ENCODE results near the gene PRXL2A. TPM values are rescaled to one million over a fixed set of nuclear protein-coding genes. Genes with fewer than 3 reads are reported as not detected.

Gene PRXL2A
- total RNA-seq, 2 donors from 2014 or later, result 42.8 to 81.2 TPM

DNA sequence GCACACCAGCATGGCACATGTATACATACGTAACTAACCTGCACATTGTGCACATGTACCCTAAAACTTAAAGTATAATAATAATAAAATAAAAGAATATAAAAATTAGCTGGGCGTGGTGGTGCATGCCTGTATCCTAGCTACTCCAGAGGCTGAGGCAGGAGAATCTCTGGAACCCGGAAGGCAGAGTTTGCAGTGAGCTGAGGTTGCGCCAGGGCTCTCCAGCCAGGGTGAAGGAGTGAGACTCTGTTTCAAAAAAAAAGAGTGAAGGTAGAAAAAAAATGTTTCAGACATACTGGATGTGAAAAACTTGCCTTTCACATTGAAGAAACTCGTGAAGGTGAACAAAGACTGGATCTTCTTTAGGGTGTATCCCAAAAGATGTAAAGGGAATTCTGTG lies 72.5 kb downstream of the PRXL2A start:
- H3K9me3 ChIP-seq, result peaks cover 0 to 9% of the 10 kb centered on the region in 2 donors
- TF ChIP-seq, protein P1, sequence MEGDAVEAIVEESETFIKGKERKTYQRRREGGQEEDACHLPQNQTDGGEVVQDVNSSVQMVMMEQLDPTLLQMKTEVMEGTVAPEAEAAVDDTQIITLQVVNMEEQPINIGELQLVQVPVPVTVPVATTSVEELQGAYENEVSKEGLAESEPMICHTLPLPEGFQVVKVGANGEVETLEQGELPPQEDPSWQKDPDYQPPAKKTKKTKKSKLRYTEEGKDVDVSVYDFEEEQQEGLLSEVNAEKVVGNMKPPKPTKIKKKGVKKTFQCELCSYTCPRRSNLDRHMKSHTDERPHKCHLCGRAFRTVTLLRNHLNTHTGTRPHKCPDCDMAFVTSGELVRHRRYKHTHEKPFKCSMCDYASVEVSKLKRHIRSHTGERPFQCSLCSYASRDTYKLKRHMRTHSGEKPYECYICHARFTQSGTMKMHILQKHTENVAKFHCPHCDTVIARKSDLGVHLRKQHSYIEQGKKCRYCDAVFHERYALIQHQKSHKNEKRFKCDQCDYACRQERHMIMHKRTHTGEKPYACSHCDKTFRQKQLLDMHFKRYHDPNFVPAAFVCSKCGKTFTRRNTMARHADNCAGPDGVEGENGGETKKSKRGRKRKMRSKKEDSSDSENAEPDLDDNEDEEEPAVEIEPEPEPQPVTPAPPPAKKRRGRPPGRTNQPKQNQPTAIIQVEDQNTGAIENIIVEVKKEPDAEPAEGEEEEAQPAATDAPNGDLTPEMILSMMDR (IDR thresholded peaks at IDR 0.05), result no peak
- H3K36me3 ChIP-seq, result peaks cover 8% of the 10 kb centered on the region
- DNase-seq (ENCODE audit: low spot score), result no peak
- peaks cover 0 to 28% of the 10 kb centered on the region in 2 donors for H3K4me1 ChIP-seq
- no peaks in the 10 kb centered on the region for H3K27me3 ChIP-seq
- H3K4me3 ChIP-seq, result no peak overlapping the region
- H3K27ac ChIP-seq, result no peak overlapping the region

DNA sequence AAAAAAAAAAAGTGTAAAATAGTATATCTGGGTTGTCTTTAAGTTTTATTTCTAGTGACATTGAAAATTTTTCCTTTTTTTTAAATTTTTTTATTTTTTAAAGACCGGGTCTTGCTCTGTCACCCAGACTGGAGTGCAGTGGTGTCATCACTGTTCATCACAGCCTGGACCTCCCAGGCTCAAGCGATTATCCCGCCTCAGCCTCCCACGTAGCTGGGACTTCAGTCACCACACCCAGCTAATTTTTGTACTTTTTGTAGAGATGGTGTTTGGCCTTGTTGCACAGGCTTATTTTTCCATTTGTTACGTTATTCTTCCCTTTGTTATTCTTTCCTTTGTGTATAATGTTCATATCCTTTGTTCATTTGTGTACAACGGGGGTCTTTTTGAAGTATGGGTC lies 75.9 kb downstream of the PRXL2A start:
- Histone ChIP-seq H3K36me3 (peaks cover 1% of the 10 kb centered on the region), H3K27ac (no peak overlapping the region), H3K27me3 (no peaks in the 10 kb centered on the region), H3K4me1 (peaks cover 0 to 55% of the 10 kb centered on the region in 2 donors), H3K9me3 (no peaks in the 10 kb centered on the region), H3K4me3 (no peak overlapping the region)
- TF ChIP-seq, protein P1 (IDR thresholded peaks at IDR 0.05), result no peak
- no peak for DNase-seq (ENCODE audit: low spot score)

- no peaks in the 10 kb centered on the region for H3K27me3 ChIP-seq
- H3K36me3 ChIP-seq, result peaks cover 5% of the 10 kb centered on the region
- no peak overlapping the region for H3K27ac ChIP-seq
- no peak for DNase-seq (ENCODE audit: low spot score)
- peaks cover 0 to 56% of the 10 kb centered on the region in 2 donors for H3K4me1 ChIP-seq
- TF ChIP-seq, protein P1 (IDR thresholded peaks at IDR 0.05), result no peak
- H3K9me3 ChIP-seq, result no peaks in the 10 kb centered on the region
- no peak overlapping the region for H3K4me3 ChIP-seq
These were observed 76.3 kb downstream of the PRXL2A start for GRCh38 chr10:80484676-80485075.

DNA sequence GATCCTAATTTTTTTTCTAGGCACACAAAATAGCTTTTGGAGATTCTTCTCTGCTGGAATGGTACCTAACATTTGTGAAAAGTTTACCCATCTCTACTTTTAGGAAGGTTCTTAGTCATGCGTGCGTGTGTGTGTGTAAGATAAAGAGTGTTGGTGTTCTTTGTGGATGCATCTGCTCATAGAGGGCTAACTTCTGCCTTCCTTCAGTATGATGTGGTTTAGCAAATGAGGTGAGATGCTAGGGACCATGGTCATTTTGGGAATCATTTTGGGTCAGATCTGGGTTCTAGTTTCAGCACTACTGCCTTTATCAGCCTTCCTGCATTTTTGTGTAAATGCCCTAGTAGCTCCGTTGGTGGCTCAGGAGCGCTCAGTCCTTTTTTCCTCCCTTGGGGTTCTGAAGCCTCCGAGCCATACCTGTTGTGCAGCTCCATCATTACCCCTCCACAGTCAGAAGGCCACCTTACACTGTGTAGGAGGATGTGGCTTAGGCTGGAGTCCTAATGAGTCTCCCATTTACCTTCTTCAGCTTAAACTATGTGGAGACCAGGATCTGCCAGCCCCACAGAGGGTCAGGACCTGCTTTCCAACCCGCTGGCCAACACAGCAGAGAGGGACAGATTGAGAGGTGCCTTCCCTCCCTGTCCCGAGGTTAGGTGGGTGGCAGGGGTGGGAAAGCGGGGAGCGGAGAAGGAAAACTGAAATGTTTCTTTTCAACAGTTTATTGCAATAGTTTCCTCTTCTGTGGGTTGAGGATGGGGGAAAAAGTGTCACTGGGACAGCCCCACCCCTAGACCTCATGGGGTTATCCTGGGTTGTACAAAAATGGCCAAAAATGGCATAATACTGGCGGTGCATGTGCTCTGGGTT lies 77.0 kb downstream of the PRXL2A start:
- DNase-seq (ENCODE audit: low spot score), result no peak
- peaks cover 12% of the 10 kb centered on the region for H3K36me3 ChIP-seq
- H3K4me3 ChIP-seq, result no peak overlapping the region
- TF ChIP-seq, protein P1 (IDR thresholded peaks at IDR 0.05), result no peak
- peak overlapping the region in 1 of 2 donors; percentile 5 for H3K27ac ChIP-seq
- H3K9me3 ChIP-seq, result no peaks in the 10 kb centered on the region
- no peaks in the 10 kb centered on the region for H3K27me3 ChIP-seq
- peaks cover 0 to 62% of the 10 kb centered on the region in 2 donors for H3K4me1 ChIP-seq

GRCh38 chr10:80485946-80486764 lies 77.8 kb downstream of the PRXL2A start:
- H3K27me3 ChIP-seq, result no peaks in the 10 kb centered on the region
- H3K36me3 ChIP-seq, result peaks cover 17% of the 10 kb centered on the region
- no peak for DNase-seq (ENCODE audit: low spot score)
- peak overlapping the region; percentile 1 to 5 for H3K27ac ChIP-seq
- no peaks in the 10 kb centered on the region for H3K9me3 ChIP-seq
- TF ChIP-seq, protein P1 (IDR thresholded peaks at IDR 0.05), result no peak
- no peak overlapping the region for H3K4me3 ChIP-seq
- peaks cover 0 to 65% of the 10 kb centered on the region in 2 donors for H3K4me1 ChIP-seq

Other genes with a start within 250 kb of the PRXL2A start
- gene ANXA11, start 203.0 kb upstream of the PRXL2A start, total RNA-seq, result 100 to 1,000 TPM; 224 to 266 TPM
- not detected for gene MAT1A, start 118.9 kb upstream of the PRXL2A start, total RNA-seq
- not detected for gene DYDC1, start 51.8 kb upstream of the PRXL2A start, total RNA-seq
- gene DYDC2, start 51.8 kb upstream of the PRXL2A start, total RNA-seq, result not detected
- 10 to 100 TPM; 24.2 to 34.7 TPM for gene TSPAN14, start 45.8 kb downstream of the PRXL2A start, total RNA-seq
- gene SH2D4B, start 129.4 kb downstream of the PRXL2A start, total RNA-seq, result under 1 TPM in 1 of 2 donors, not detected in 1; 0.12 TPM